A673 (cell line): ENCODE measurements around the gene CDC42EP5.

Experiments
- EZH2 ChIP-seq: fragments of 200-600 bp; sonication (generic); IDR thresholded peaks from 2 replicates; pipeline ENCODE4 v1.6.1; 2017; ENCODE audit warnings: borderline replicate concordance, low read depth, mild to moderate bottlenecking, mixed read lengths, antibody characterized with exemption, low read length; ENCODE audit not compliant: poor library complexity, severe bottlenecking
- TF ChIP-seq, protein P1 (sequence below): fragments of 300-800, 200-600 bp; sonication (generic); conservative IDR thresholded peaks from 2 replicates; pipeline ENCODE4 v1.5.1; 2017; ENCODE audit warnings: low read depth, mild to moderate bottlenecking, antibody characterized with exemption, low read length, moderate library complexity, mixed read lengths

- no peak for TF ChIP-seq EZH2
- TF ChIP-seq, protein P1, sequence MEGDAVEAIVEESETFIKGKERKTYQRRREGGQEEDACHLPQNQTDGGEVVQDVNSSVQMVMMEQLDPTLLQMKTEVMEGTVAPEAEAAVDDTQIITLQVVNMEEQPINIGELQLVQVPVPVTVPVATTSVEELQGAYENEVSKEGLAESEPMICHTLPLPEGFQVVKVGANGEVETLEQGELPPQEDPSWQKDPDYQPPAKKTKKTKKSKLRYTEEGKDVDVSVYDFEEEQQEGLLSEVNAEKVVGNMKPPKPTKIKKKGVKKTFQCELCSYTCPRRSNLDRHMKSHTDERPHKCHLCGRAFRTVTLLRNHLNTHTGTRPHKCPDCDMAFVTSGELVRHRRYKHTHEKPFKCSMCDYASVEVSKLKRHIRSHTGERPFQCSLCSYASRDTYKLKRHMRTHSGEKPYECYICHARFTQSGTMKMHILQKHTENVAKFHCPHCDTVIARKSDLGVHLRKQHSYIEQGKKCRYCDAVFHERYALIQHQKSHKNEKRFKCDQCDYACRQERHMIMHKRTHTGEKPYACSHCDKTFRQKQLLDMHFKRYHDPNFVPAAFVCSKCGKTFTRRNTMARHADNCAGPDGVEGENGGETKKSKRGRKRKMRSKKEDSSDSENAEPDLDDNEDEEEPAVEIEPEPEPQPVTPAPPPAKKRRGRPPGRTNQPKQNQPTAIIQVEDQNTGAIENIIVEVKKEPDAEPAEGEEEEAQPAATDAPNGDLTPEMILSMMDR = no peak
These were observed 51.6 kb downstream of the CDC42EP5 start for GRCh38 chr19:54421521-54421920.
